ENCODE measurements around the gene SETBP1. TPM values are rescaled to one million over a fixed set of nuclear protein-coding genes. Genes with fewer than 3 reads are reported as not detected.
A peak's percentile ranks its signal among the peaks of the same experiment; 100 is the strongest.

SETBP1 gene
- total RNA-seq, 1 donor from 2014 or later, result 25.8 TPM

- ATAC-seq (no peak), DNase-seq (no peak)
- TF ChIP-seq CTCF (IDR thresholded peaks at IDR 0.05), result no peak
- Histone ChIP-seq H3K27ac (no peak overlapping the region), H3K4me3 (no peak overlapping the region), H3K4me1 (peaks cover 19% of the 10 kb centered on the region), H3K9me3 (no peaks in the 10 kb centered on the region), H3K27me3 (ENCODE audit: low read depth) (no peaks in the 10 kb centered on the region), H3K36me3 (no peaks in the 10 kb centered on the region)
- intact Hi-C loops (cut with DNase I), result no loop called here
These were observed 31.3 kb downstream of the SETBP1 start for GRCh38 chr18:44712025-44712424.

- no peak overlapping the region for H3K27ac ChIP-seq
- H3K9me3 ChIP-seq, result no peaks in the 10 kb centered on the region
- DNase-seq, result no peak
- peaks cover 3% of the 10 kb centered on the region for H3K27me3 ChIP-seq (ENCODE audit: low read depth)
- peaks cover 12% of the 10 kb centered on the region for H3K4me1 ChIP-seq
- intact Hi-C loops (cut with DNase I), result no loop called here
- no peaks in the 10 kb centered on the region for H3K36me3 ChIP-seq
- no peak for TF ChIP-seq CTCF (IDR thresholded peaks at IDR 0.05)
- no peak for ATAC-seq
- H3K4me3 ChIP-seq, result no peak overlapping the region
These were observed 32.7 kb downstream of the SETBP1 start for GRCh38 chr18:44713435-44713834.

- no peak overlapping the region for H3K27ac ChIP-seq
- DNase-seq (no peak), ATAC-seq (no peak)
- H3K4me3 ChIP-seq, result no peak overlapping the region
- peaks cover 15% of the 10 kb centered on the region for H3K4me1 ChIP-seq
- intact Hi-C loops (cut with DNase I), result no loop called here
- H3K9me3 ChIP-seq, result no peaks in the 10 kb centered on the region
- no peak for TF ChIP-seq CTCF (IDR thresholded peaks at IDR 0.05)
- peaks cover 3% of the 10 kb centered on the region for H3K27me3 ChIP-seq (ENCODE audit: low read depth)
- no peaks in the 10 kb centered on the region for H3K36me3 ChIP-seq
These were observed 33.7 kb downstream of the SETBP1 start for GRCh38 chr18:44714376-44714775.

GRCh38 chr18:44715245-44715644, 34.6 kb downstream of the SETBP1 start:
- DNase-seq (no peak), ATAC-seq (peak; percentile 45)
- intact Hi-C loops (cut with DNase I), result no loop called here
- H3K9me3 ChIP-seq, result no peaks in the 10 kb centered on the region
- no peak overlapping the region for H3K4me3 ChIP-seq
- H3K36me3 ChIP-seq, result no peaks in the 10 kb centered on the region
- TF ChIP-seq CTCF (IDR thresholded peaks at IDR 0.05), result no peak
- H3K27me3 ChIP-seq (ENCODE audit: low read depth), result peaks cover 3% of the 10 kb centered on the region
- peak overlapping the region; percentile 11 for H3K27ac ChIP-seq
- peaks cover 15% of the 10 kb centered on the region for H3K4me1 ChIP-seq

GRCh38 chr18:44715842-44716241, 35.2 kb downstream of the SETBP1 start:
- Histone ChIP-seq H3K4me3 (no peak overlapping the region), H3K4me1 (peaks cover 13% of the 10 kb centered on the region), H3K9me3 (no peaks in the 10 kb centered on the region), H3K27me3 (ENCODE audit: low read depth) (peaks cover 3% of the 10 kb centered on the region), H3K27ac (peak overlapping the region; percentile 11), H3K36me3 (no peaks in the 10 kb centered on the region)
- intact Hi-C loops (cut with DNase I), result no loop called here
- peak in 1 of 2 donors; percentile 24 for ATAC-seq
- no peak for TF ChIP-seq CTCF (IDR thresholded peaks at IDR 0.05)
- no peak for DNase-seq

- DNase-seq, result no peak
- H3K4me1 ChIP-seq, result peaks cover 13% of the 10 kb centered on the region
- intact Hi-C loops (cut with DNase I), result no loop called here
- H3K36me3 ChIP-seq, result no peaks in the 10 kb centered on the region
- peaks cover 3% of the 10 kb centered on the region for H3K27me3 ChIP-seq (ENCODE audit: low read depth)
- TF ChIP-seq CTCF (IDR thresholded peaks at IDR 0.05), result no peak
- ATAC-seq, result no peak
- H3K4me3 ChIP-seq, result no peak overlapping the region
- H3K27ac ChIP-seq, result no peak overlapping the region
- no peaks in the 10 kb centered on the region for H3K9me3 ChIP-seq
These were observed 36.0 kb downstream of the SETBP1 start for GRCh38 chr18:44716697-44717163.

All from lower lobe of right lung (tissue), 2 donors.